ENCODE measurements around the gene KLHDC3. TPM values are rescaled to one million over a fixed set of nuclear protein-coding genes. Genes with fewer than 3 reads are reported as not detected.

The KLHDC3 gene
- total and polyA plus RNA-seq, 2 experiments from 2014 or later, result 88.2 to 184 TPM

GRCh38 chr6:42981836-42982235 lies 32.2 kb upstream of the KLHDC3 start:
- DNase-seq (ENCODE audit: low spot score) (no peak), ATAC-seq (no peak)
- TF ChIP-seq JUNB (IDR thresholded peaks at IDR 0.05; ENCODE audit: unreplicated experiment), result no peak
- TF ChIP-seq POLR2AphosphoS5 (IDR thresholded peaks at IDR 0.05; ENCODE audit: low read depth), result no peak
- TF ChIP-seq, protein P1, sequence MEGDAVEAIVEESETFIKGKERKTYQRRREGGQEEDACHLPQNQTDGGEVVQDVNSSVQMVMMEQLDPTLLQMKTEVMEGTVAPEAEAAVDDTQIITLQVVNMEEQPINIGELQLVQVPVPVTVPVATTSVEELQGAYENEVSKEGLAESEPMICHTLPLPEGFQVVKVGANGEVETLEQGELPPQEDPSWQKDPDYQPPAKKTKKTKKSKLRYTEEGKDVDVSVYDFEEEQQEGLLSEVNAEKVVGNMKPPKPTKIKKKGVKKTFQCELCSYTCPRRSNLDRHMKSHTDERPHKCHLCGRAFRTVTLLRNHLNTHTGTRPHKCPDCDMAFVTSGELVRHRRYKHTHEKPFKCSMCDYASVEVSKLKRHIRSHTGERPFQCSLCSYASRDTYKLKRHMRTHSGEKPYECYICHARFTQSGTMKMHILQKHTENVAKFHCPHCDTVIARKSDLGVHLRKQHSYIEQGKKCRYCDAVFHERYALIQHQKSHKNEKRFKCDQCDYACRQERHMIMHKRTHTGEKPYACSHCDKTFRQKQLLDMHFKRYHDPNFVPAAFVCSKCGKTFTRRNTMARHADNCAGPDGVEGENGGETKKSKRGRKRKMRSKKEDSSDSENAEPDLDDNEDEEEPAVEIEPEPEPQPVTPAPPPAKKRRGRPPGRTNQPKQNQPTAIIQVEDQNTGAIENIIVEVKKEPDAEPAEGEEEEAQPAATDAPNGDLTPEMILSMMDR (conservative IDR thresholded peaks at IDR 0.05; ENCODE audit: low read depth in 2 of 2), result no peak
- TF ChIP-seq EZH2 (IDR thresholded peaks at IDR 0.05; ENCODE audit: low read depth, unreplicated experiment), result no peak
- Mint-ChIP-seq H3K27me3 (ENCODE audit: insufficient read depth, low read depth, poor library complexity) (peaks cover 14% of the 10 kb centered on the region), H3K36me3 (ENCODE audit: low read depth) (no peaks in the 10 kb centered on the region; the same call in 2 of the 3 replicates), H3K4me1 (peaks cover 21% of the 10 kb centered on the region), H3K9me3 (no peaks in the 10 kb centered on the region), H3K4me3 (peak overlapping the region; percentile 6; the same call in 1 of the 3 replicates), H3K27ac (no peak overlapping the region)
- Histone ChIP-seq H4K20me1 (replicated peaks; ENCODE audit: insufficient read depth) (peaks cover 5% of the 10 kb centered on the region; the same call in 1 of the 2 replicates), H3K79me2 (replicated peaks; ENCODE audit: insufficient read depth) (peaks cover 22% of the 10 kb centered on the region), H3K4me2 (no peak overlapping the region), H3K4me1 (ENCODE audit: insufficient read depth) (peaks cover 21% of the 10 kb centered on the region), H3K36me3 (ENCODE audit: insufficient read depth) (no peaks in the 10 kb centered on the region), H3K9me2 (ENCODE audit: insufficient read depth) (no peaks in the 10 kb centered on the region), H3F3A (replicated peaks; ENCODE audit: low read depth) (peaks cover 19% of the 10 kb centered on the region; the same call in 1 of the 2 replicates), H3K4me3 (no peak overlapping the region), H3K27me3 (ENCODE audit: insufficient read depth) (no peaks in the 10 kb centered on the region), H2AFZ (peak overlapping the region; percentile 69; the same call in 1 of the 2 replicates), H3K27ac (ENCODE audit: low read depth) (no peak overlapping the region)

DNA sequence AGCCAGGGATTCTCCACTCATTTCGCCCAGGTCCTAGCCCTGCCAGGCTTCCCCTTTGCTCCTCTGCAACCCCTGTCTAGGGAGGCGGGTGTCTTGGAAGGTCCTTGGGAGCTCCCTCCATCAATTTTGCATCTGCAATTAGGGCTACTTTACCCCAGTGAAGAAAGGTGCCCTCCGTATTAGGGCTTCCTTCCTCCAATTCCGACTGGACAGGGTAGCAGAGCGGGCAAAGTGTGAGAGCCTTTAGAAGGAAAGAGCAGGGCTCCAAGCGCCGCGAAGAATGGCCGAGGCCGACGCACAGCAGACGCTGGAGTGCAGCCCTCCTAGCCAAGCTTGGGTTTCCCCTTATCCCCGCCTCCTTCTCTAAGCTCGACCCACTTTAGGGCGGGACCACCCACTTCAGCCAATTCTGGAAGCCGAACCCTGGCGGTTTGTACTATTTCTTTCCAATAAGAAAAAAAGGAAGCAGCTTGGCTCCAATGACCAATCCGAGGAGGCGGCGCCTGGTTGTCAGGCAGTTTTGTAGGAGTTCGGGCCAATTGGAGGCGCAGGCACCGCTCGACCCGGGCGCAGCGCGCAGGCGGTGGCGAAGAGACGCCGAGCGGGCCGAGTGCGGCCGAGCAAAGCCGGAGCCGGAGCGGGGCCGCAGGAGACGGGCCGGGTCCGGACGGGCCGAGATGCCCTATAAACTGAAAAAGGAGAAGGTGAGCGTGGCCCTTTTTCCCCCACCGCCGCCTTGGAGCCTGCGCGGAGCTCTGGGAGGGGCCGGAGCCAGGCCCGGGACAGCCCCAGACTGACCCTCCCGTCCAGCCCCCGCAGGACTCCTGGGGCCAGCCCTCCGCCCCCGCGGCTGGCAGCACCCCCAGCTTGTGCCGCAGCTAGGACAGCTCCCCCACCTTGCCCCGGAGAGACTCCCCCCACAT lies 29.8 kb upstream of the KLHDC3 start, which contains the start of gene PPP2R5D:
TSS of gene PPP2R5D (plus strand) at position 570 of the 923 bp plus-strand sequence. CDS start at position 678, 108 bp downstream.
- no peaks in the 10 kb centered on the region for H3K9me3 Mint-ChIP-seq
- ATAC-seq, result peak; percentile 92
- peak within 1 kb of the TSS; percentile 82 for H3K27ac Mint-ChIP-seq
- H3K79me2 ChIP-seq (replicated peaks; ENCODE audit: insufficient read depth), result peaks cover 17% of the 10 kb centered on the region
- peak within 1 kb of the TSS; percentile 88 for H3K4me3 Mint-ChIP-seq
- DNase-seq (ENCODE audit: low spot score), result peak; percentile 100
- peaks cover 12% of the 10 kb centered on the region for H3K27me3 Mint-ChIP-seq (ENCODE audit: insufficient read depth, low read depth, poor library complexity)
- peak within 1 kb of the TSS; percentile 73 for H3K4me3 ChIP-seq
- H3K27me3 ChIP-seq (ENCODE audit: insufficient read depth), result no peaks in the 10 kb centered on the region
- H3K9me2 ChIP-seq (ENCODE audit: insufficient read depth), result no peaks in the 10 kb centered on the region
- H3K36me3 Mint-ChIP-seq (ENCODE audit: low read depth), result peaks cover 6% of the 10 kb centered on the region; the same call in 1 of the 3 replicates
- H3K4me1 Mint-ChIP-seq, result peaks cover 24% of the 10 kb centered on the region
- peak within 1 kb of the TSS; percentile 30; the same call in 1 of the 2 replicates for H2AFZ ChIP-seq
- H3F3A ChIP-seq (replicated peaks; ENCODE audit: low read depth), result peaks cover 12% of the 10 kb centered on the region; the same call in 1 of the 2 replicates
- H3K36me3 ChIP-seq (ENCODE audit: insufficient read depth), result 0 out of 2 replicates have a peak, but pooled peaks cover 2% of the 10 kb centered on the region
- H4K20me1 ChIP-seq (replicated peaks; ENCODE audit: insufficient read depth), result peaks cover 5% of the 10 kb centered on the region; the same call in 1 of the 2 replicates
- H3K4me1 ChIP-seq (ENCODE audit: insufficient read depth), result peaks cover 17% of the 10 kb centered on the region
- peak within 1 kb of the TSS; percentile 85; the same call in 1 of the 2 replicates for H3K27ac ChIP-seq (ENCODE audit: low read depth)
- H3K4me2 ChIP-seq, result peak within 1 kb of the TSS; percentile 88
- TF ChIP-seq STAT1 (IDR thresholded peaks at IDR 0.05; ENCODE audit: unreplicated experiment) (no peak), NANOG (IDR thresholded peaks at IDR 0.05; ENCODE audit: borderline replicate concordance) (no peak), ZNF331 (CRISPR knock-in tag; IDR thresholded peaks at IDR 0.05; ENCODE audit: low read depth) (no peak), POLR2AphosphoS5 (IDR thresholded peaks at IDR 0.05; ENCODE audit: low read depth) (peak; percentile 97), EZH2 (IDR thresholded peaks at IDR 0.05; ENCODE audit: low read depth, unreplicated experiment) (no peak), CREB1 (CRISPR knock-in tag; IDR thresholded peaks at IDR 0.05; ENCODE audit: low read depth) (peak; percentile 1; the same call in 1 of the 2 replicates), JUNB (IDR thresholded peaks at IDR 0.05; ENCODE audit: unreplicated experiment) (no peak), REST (IDR thresholded peaks at IDR 0.05; ENCODE audit: unreplicated experiment) (no peak), EZH2phosphoT487 (IDR thresholded peaks at IDR 0.05; ENCODE audit: unreplicated experiment) (no peak)
- TF ChIP-seq, protein P2, sequence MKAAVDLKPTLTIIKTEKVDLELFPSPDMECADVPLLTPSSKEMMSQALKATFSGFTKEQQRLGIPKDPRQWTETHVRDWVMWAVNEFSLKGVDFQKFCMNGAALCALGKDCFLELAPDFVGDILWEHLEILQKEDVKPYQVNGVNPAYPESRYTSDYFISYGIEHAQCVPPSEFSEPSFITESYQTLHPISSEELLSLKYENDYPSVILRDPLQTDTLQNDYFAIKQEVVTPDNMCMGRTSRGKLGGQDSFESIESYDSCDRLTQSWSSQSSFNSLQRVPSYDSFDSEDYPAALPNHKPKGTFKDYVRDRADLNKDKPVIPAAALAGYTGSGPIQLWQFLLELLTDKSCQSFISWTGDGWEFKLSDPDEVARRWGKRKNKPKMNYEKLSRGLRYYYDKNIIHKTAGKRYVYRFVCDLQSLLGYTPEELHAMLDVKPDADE (IDR thresholded peaks at IDR 0.05), result no peak
- TF ChIP-seq, protein P1 (conservative IDR thresholded peaks at IDR 0.05; ENCODE audit: low read depth in 2 of 2), result no peak
